Fibroblast of lung (primary cell): ENCODE results near the gene LEFTY2.

Source experiments
- EZH2 ChIP-seq: IDR thresholded peaks from 2 replicates; pipeline ENCODE4 v1.5.1; 2012; ENCODE audit warnings: low read length, control low read depth, mild to moderate bottlenecking; ENCODE audit errors: missing control alignments
- TF ChIP-seq, protein P1 (sequence below), 2 donors: IDR thresholded peaks in 1 of 2; conservative IDR thresholded peaks in 1 of 2; 1 replicate in 1 of 2; 2 replicates in 1 of 2; pipeline ENCODE4 v1.5.1; 2011 to 2012; ENCODE audit warnings: low read length in 2 of 2, control low read depth in 1 of 2, inconsistent platforms in 1 of 2, low read depth in 1 of 2, mild to moderate bottlenecking in 1 of 2

DNA sequence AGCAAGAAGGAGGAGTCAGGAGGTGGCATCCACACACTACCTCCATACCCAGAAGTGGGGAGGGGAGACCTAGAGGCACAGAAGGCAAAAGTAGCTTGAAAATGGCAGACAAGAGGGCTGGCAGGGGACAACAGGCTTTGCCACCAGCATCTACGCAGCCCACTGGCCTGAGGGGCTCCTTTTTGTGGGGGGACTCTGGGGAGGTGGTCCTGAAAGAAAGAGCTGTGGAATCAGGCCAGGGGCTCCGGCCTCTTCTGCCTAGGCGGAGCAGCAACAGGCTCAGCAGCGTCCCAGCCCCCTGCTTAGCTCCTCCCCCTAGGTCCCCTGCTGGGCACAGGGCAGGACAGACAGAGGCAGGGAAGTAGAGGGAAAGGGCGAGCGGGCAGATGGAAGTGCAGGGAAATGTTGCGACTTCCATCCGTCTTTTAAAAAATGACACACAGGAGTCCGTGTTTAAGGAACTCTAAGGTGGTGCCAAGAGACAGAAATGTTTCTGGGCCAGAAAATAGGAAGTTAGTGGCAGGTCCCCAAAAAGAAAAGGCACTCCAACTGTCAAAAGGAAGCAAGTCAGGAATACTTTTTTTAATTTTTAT is 10.0 kb upstream of the LEFTY2 start:
- TF ChIP-seq, protein P1, sequence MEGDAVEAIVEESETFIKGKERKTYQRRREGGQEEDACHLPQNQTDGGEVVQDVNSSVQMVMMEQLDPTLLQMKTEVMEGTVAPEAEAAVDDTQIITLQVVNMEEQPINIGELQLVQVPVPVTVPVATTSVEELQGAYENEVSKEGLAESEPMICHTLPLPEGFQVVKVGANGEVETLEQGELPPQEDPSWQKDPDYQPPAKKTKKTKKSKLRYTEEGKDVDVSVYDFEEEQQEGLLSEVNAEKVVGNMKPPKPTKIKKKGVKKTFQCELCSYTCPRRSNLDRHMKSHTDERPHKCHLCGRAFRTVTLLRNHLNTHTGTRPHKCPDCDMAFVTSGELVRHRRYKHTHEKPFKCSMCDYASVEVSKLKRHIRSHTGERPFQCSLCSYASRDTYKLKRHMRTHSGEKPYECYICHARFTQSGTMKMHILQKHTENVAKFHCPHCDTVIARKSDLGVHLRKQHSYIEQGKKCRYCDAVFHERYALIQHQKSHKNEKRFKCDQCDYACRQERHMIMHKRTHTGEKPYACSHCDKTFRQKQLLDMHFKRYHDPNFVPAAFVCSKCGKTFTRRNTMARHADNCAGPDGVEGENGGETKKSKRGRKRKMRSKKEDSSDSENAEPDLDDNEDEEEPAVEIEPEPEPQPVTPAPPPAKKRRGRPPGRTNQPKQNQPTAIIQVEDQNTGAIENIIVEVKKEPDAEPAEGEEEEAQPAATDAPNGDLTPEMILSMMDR (conservative IDR thresholded peaks at IDR 0.05 in 1 of 2, IDR thresholded peaks at IDR 0.05 in 1 of 2; ENCODE audit: low read depth in 1 of 2, low read length in 2 of 2) = no peak
- TF ChIP-seq EZH2 = no peak
